HG02981 (cell line): ENCODE measurements around the gene ABTB2.

Experiments used
- ATAC-seq: cut with Tn5 transposase; IDR thresholded peaks from one replicate; pipeline ENCODE4 v1.9.1; 2021; ENCODE audit warnings: mild to moderate bottlenecking, moderate library complexity; ENCODE audit not compliant: unreplicated experiment

Gene ABTB2

GRCh38 chr11:34363363-34364084 lies 5.7 kb upstream of the ABTB2 start:
- ATAC-seq: no peak

- ATAC-seq: no peak
Measured at GRCh38 chr11:34360046-34360445, 2.2 kb upstream of the ABTB2 start.

GRCh38 chr11:34359548-34359891 lies 1.7 kb upstream of the ABTB2 start:
- no peak for ATAC-seq

GRCh38 chr11:34358728-34359547 lies 1.1 kb upstream of the ABTB2 start:
- peak; percentile 12 for ATAC-seq

GRCh38 chr11:34358258-34358727 lies 483 bp upstream of the ABTB2 start:
- ATAC-seq: peak; percentile 4

GRCh38 chr11:34356913-34357700 lies 703 bp downstream of the ABTB2 start:
- no peak for ATAC-seq

GRCh38 chr11:34356576-34356912 lies 1.3 kb downstream of the ABTB2 start:
- ATAC-seq: no peak

GRCh38 chr11:34356130-34356529 lies 1.7 kb downstream of the ABTB2 start:
- no peak for ATAC-seq

- ATAC-seq: no peak
Measured at GRCh38 chr11:34355726-34356125, 2.1 kb downstream of the ABTB2 start.

- no peak for ATAC-seq
Measured at GRCh38 chr11:34354782-34355181, 3.0 kb downstream of the ABTB2 start.

- no peak for ATAC-seq
Measured at GRCh38 chr11:34353881-34354280, 3.9 kb downstream of the ABTB2 start.

GRCh38 chr11:34351687-34352469 lies 5.9 kb downstream of the ABTB2 start:
- peak; percentile 41 for ATAC-seq

GRCh38 chr11:34351051-34351450 lies 6.8 kb downstream of the ABTB2 start:
- ATAC-seq: no peak

- ATAC-seq: no peak
Measured at GRCh38 chr11:34349882-34350281, 7.9 kb downstream of the ABTB2 start.

- ATAC-seq: no peak
Measured at GRCh38 chr11:34348919-34349318, 8.9 kb downstream of the ABTB2 start.

GRCh38 chr11:34348096-34348495 lies 9.7 kb downstream of the ABTB2 start:
- no peak for ATAC-seq

GRCh38 chr11:34346551-34346950 lies 11.3 kb downstream of the ABTB2 start:
- ATAC-seq: no peak

- ATAC-seq: no peak
Measured at GRCh38 chr11:34345991-34346480, 11.8 kb downstream of the ABTB2 start.

- no peak for ATAC-seq
Measured at GRCh38 chr11:34345540-34345876, 12.3 kb downstream of the ABTB2 start.

GRCh38 chr11:34344768-34345539 lies 12.9 kb downstream of the ABTB2 start:
- ATAC-seq: peak; percentile 80
